ENCODE data around the gene GUCA1A. TPM values are rescaled to one million over a fixed set of nuclear protein-coding genes. Genes with fewer than 3 reads are reported as not detected.
A peak's percentile ranks its signal among the peaks of the same experiment; 100 is the strongest.

GUCA1A gene
- total RNA-seq, 4 donors from 2014 or later, result not detected

DNA sequence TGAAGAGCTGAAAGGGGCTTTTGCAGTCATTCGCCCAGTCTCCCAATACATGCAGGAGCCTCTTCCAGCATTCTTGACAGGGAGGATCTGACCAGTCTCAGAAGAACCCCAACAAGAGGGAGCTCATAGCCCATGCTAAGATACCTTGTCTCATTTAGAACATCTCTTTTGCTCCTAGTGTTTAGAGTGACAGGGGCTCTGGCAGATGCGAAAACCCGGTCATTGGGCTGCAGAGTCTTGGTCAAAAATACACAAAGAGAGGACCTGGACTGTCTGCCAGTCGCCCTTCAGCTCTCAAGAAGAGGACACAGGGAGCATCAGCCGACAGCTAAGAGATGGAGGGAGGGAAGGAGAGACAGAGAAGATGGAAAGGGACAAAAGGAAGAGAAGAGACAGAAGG, 20.9 kb downstream of the GUCA1A start:
- Histone ChIP-seq H3K36me3 (no peaks in the 10 kb centered on the region), H3K27ac (replicated peaks in 1 of 4) (no peak overlapping the region), H3K4me1 (peaks cover 0 to 1% (median 0%) of the 10 kb centered on the region in 4 donors), H3K9me3 (no peaks in the 10 kb centered on the region), H3K4me3 (no peak overlapping the region), H3K27me3 (no peaks in the 10 kb centered on the region)
- DNase-seq (ENCODE audit: extremely low spot score), result no peak
- WGBS, result 97% methylated on average over 5 of the region's 5 CpGs
- TF ChIP-seq EP300 (IDR thresholded peaks at IDR 0.05), result no peak
- TF ChIP-seq, protein P1, sequence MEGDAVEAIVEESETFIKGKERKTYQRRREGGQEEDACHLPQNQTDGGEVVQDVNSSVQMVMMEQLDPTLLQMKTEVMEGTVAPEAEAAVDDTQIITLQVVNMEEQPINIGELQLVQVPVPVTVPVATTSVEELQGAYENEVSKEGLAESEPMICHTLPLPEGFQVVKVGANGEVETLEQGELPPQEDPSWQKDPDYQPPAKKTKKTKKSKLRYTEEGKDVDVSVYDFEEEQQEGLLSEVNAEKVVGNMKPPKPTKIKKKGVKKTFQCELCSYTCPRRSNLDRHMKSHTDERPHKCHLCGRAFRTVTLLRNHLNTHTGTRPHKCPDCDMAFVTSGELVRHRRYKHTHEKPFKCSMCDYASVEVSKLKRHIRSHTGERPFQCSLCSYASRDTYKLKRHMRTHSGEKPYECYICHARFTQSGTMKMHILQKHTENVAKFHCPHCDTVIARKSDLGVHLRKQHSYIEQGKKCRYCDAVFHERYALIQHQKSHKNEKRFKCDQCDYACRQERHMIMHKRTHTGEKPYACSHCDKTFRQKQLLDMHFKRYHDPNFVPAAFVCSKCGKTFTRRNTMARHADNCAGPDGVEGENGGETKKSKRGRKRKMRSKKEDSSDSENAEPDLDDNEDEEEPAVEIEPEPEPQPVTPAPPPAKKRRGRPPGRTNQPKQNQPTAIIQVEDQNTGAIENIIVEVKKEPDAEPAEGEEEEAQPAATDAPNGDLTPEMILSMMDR (IDR thresholded peaks at IDR 0.05), result no peak
- TF ChIP-seq POLR2AphosphoS5 (IDR thresholded peaks at IDR 0.05), result no peak
- TF ChIP-seq POLR2A (IDR thresholded peaks at IDR 0.05; ENCODE audit: low read depth), result no peak
- intact Hi-C loops (cut with DNase I), result no loop called here

DNA sequence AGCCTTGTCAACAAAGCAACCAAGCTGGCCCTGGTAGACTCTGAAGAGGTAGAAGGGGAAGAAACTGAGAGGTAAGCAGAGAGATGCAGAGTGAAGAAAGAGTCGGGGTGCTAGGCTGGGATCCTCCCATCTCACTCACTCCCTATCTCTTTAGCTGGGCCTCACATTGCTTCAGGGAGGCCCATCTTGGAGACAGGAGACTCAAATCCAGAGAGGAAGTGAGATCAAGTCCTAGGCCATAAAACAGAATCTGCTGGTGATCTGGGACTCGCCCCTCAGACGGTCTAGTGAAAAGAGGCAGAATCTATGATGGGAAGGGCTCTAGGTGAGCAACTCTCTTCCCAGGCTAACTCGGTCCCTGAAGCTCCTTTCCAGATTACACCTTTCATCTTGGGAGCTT, 22.3 kb downstream of the GUCA1A start:
- 89% methylated on average over 4 of the region's 4 CpGs for WGBS
- DNase-seq (ENCODE audit: extremely low spot score), result no peak
- H3K4me1 ChIP-seq, result peaks cover 2 to 15% (median 10%) of the 10 kb centered on the region in 4 donors
- no peaks in the 10 kb centered on the region for H3K27me3 ChIP-seq
- no peak overlapping the region for H3K4me3 ChIP-seq
- no peaks in the 10 kb centered on the region for H3K36me3 ChIP-seq
- H3K9me3 ChIP-seq, result peaks cover 0 to 3% (median 0%) of the 10 kb centered on the region in 4 donors
- H3K27ac ChIP-seq (replicated peaks in 1 of 4), result no peak overlapping the region
- TF ChIP-seq EP300 (IDR thresholded peaks at IDR 0.05), result no peak
- no peak for TF ChIP-seq POLR2A (IDR thresholded peaks at IDR 0.05; ENCODE audit: low read depth)
- TF ChIP-seq, protein P1 (IDR thresholded peaks at IDR 0.05), result no peak
- TF ChIP-seq POLR2AphosphoS5 (IDR thresholded peaks at IDR 0.05), result no peak
- intact Hi-C loops (cut with DNase I), result no loop called here

DNA sequence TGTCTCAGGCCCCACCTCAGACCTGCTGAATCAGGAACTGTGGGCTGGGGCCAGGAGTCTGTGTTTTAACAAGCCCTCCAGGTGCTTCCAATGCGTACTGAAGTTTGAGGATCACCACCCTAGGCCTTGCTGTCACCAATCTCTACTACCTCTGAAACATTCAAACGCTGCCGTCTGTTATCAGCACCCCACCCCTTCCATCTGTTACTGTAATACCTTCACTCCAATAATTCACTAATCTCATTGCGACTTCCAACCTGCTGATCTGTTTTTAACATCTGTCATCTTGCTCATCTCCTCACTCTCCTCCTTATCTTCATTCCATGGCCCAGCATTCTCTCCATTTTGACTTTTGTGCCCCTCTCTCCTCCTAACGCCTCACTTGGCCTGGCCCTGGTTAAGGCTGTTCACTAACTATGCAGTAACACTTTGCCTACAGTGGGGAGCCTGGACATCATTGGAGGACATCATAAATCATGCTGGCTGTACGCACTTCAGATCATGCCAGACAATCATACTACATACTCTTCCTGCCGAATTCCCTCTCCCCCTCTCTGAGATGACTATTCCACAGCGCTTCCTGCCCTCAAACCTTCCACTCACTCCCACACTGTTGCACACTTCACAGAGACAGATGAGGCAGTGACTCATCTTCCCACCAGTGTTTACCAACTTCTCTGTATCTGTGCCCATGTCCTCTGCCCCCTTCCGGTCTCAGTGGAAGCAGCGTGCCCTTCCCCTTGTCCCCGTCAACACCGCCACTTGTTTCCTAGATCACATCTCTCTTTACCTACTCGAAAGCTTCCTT, 24.6 kb downstream of the GUCA1A start:
- Histone ChIP-seq H3K27me3 (no peaks in the 10 kb centered on the region), H3K27ac (replicated peaks in 1 of 4) (no peak overlapping the region), H3K4me3 (no peak overlapping the region), H3K4me1 (peaks cover 5 to 34% (median 19%) of the 10 kb centered on the region in 4 donors), H3K36me3 (peaks cover 0 to 3% (median 1%) of the 10 kb centered on the region in 4 donors), H3K9me3 (peaks cover 0 to 3% (median 0%) of the 10 kb centered on the region in 4 donors)
- no peak for DNase-seq (ENCODE audit: extremely low spot score)
- WGBS, result 62% methylated on average over 13 of the region's 13 CpGs
- intact Hi-C loops (cut with DNase I), result no loop called here
- TF ChIP-seq, protein P1 (IDR thresholded peaks at IDR 0.05), result no peak
- TF ChIP-seq EP300 (IDR thresholded peaks at IDR 0.05), result no peak
- no peak for TF ChIP-seq POLR2A (IDR thresholded peaks at IDR 0.05; ENCODE audit: low read depth)

DNA sequence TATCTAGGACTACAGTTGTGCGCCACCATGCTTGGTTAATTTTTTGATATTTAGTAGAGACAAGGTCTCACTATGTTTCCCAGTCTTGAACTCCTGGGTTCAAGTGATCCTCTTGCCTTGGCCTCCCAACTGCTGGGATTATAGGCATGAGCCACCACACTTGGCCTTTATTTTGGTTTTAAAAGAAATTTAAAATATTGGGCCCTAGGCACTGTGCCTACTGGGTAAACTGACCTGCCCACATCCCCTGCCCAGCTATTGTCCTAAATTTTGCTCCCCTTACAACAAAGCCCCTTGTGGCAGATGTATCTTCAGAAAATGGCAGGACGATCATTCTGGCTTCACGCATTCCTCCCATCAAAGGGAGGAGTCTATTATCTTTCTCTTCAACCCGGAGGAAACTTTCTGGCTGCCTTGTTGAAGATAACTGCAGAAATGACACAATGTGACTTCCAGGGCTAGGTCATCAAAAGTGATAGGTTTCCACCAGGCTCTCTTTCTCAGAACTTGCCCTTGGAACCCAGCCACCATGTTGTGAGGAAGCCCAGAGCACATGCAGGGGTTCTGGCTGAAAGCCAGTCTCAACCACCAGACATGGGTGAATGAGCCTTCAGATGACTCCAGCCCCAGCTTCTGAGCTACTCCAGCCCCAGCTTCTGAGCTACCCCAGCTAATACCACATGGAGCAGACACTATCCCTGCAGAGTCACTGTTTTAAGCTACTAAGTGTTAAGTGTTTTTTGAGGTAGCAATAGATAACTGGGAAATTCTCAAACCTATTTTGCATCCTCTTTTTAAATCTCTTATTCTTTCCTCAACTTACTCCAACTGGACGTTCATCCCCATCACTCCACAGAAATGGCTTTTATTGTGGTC, 26.2 kb downstream of the GUCA1A start:
- no peak overlapping the region for H3K4me3 ChIP-seq
- no peak for DNase-seq (ENCODE audit: extremely low spot score)
- WGBS, result 86% methylated on average over 5 of the region's 5 CpGs
- peaks cover 0 to 18% (median 12%) of the 10 kb centered on the region in 4 donors for H3K36me3 ChIP-seq
- TF ChIP-seq POLR2A (IDR thresholded peaks at IDR 0.05; ENCODE audit: low read depth) (no peak), EP300 (IDR thresholded peaks at IDR 0.05) (no peak), POLR2AphosphoS5 (IDR thresholded peaks at IDR 0.05) (no peak)
- TF ChIP-seq, protein P1 (IDR thresholded peaks at IDR 0.05), result no peak
- peak overlapping the region; percentile 32 to 50 (median 34) for H3K27ac ChIP-seq (replicated peaks in 1 of 4)
- peaks cover 5 to 34% (median 19%) of the 10 kb centered on the region in 4 donors for H3K4me1 ChIP-seq
- H3K27me3 ChIP-seq, result no peaks in the 10 kb centered on the region
- intact Hi-C loops (cut with DNase I), result no loop called here
- peaks cover 0 to 3% (median 0%) of the 10 kb centered on the region in 4 donors for H3K9me3 ChIP-seq
